Iris pigment epithelial cell (primary cell): Measurements from ENCODE around the gene GTF2I.
"Not testable (repeated sequence)": the region's sequence is repeated elsewhere in the genome, so short reads cannot be mapped to it uniquely, and the experiment has no call there.

Experiments
- DNase-seq: peaks from one replicate; pipeline ENCODE4 v3.0.0-alpha.2; 2011; ENCODE audit warnings: low read depth

The GTF2I gene

DNA sequence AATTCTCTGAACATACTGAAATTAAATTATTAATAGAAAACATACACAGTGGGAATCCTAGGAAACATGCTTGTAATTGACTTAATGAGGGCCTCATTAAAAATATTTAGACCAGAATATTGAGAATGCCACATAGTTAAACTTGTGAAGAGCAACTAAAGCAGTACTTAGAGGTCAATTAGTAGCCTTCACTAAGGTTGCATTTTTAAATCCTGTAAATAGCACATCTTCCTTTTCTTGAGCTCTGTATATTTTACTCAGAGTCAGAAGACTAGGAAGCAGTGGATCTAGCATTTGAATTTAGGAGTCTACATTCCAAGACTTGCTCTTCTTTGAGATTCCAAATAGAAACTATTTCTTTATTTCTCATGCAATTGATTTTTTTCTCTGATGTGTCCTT lies 56.0 kb downstream of the GTF2I start:
- no peak for DNase-seq

- no peak for DNase-seq
Measured at GRCh38 chr7:74717889-74718288, 60.4 kb downstream of the GTF2I start.

- DNase-seq = peak; percentile 14
Measured at GRCh38 chr7:74718336-74718735, 60.8 kb downstream of the GTF2I start.

GRCh38 chr7:74722153-74722552 lies 64.6 kb downstream of the GTF2I start:
- no peak for DNase-seq

DNA sequence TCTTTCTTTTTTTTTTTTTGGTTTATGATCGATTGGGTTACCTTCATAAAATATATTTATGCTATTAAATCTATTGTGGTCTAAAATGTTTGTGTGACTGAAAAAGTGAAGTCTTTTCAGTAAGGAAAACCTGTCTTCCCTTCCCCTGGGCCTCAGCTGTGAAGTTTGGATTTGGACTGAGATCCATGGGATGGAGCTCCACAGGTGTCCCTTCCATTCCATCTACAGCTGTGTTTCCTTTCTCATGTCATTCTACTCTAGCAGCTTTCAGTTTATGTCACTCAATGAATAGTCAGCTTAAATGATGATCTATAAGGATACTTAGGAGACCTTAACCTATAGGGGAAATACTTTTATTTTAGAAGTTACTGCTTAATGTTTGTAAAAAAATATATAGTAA lies 68.3 kb downstream of the GTF2I start:
- no peak for DNase-seq

- no peak for DNase-seq
Measured at GRCh38 chr7:74726309-74727101, 69.0 kb downstream of the GTF2I start.

DNA sequence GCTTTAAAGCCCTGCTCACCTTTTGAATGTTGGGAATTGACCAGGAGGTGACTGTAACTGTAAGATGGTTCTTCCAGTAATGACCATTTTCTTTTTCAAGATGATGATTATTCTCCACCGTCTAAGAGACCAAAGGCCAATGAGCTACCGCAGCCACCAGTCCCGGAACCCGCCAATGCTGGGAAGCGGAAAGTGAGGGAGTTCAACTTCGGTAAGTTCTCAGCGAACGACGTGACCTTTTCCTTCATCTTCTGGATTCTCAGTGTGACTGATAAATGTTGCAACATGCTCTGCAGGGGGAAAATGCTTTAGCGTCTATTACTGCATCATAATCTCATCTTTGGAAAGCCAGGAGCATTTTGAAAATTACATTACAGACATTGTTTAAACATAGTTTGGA lies 71.2 kb downstream of the GTF2I start:
- DNase-seq = not testable (repeated sequence)

DNA sequence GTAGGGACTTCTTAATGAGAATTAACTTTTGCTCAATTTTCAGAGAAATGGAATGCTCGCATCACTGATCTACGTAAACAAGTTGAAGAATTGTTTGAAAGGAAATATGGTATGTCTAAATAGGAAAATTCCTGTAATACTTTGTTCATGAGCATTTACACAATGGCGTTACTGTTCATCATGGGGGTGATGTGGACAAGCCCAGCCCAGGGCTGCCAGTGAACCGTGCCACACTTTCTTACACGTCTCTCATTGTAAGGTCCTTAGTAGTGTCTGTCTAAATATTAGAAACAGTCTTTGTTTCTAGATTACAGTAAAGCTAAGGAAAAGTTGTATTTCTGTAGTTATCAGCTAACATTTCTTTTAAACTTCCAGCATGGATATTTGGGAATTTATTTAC lies 72.7 kb downstream of the GTF2I start:
- not testable (repeated sequence) for DNase-seq

- DNase-seq = not testable (repeated sequence)
Measured at GRCh38 chr7:74739974-74740703, 82.6 kb downstream of the GTF2I start.

GRCh38 chr7:74743936-74744557 lies 86.5 kb downstream of the GTF2I start:
- not testable (repeated sequence) for DNase-seq

DNA sequence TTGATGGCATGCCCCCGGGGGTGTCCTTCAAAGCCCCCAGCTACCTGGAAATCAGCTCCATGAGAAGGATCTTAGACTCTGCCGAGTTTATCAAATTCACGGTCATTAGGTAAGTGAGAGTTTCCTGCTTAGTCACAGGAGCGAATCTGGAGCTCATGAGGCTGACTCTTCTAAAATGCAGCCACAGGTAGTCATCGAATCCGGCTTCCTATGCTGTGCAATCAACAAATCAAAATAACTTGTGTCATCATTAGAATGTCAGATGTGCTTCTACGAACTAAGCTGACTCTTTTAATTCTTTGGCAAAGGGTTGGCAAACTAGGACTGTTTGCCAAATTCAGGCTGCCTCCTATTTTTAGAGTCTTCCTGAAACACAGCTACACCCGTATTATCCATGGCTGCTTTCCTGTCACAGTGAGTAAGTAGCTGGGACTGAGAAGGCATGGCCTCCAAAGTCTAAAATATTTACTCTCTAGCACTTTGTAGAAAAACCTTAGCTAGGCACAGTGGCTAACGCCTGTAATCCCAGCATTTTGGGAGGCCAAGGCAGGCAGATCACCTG lies 96.5 kb downstream of the GTF2I start:
- DNase-seq = not testable (repeated sequence)

- DNase-seq = not testable (repeated sequence)
Measured at GRCh38 chr7:74756673-74757072, 99.2 kb downstream of the GTF2I start.

DNA sequence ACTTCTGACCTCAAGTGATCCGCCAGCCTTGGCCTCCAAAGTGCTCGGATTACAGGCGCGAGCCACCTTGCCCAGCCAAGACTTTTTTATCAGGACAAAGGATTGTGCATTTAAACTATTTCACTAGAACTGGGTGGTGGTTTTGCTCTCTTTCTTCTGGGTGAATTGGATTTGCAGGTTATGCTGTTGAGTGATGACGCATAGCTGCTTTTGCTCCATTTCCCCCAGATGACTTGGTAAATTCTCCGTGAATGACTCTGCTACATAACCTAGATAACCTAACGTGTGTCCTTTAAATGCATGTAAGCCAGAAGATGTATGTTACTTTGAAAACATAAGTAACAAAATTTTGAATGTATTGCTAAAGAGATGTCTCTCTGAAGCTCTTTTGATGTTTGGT lies 100.8 kb downstream of the GTF2I start:
- not testable (repeated sequence) for DNase-seq

DNA sequence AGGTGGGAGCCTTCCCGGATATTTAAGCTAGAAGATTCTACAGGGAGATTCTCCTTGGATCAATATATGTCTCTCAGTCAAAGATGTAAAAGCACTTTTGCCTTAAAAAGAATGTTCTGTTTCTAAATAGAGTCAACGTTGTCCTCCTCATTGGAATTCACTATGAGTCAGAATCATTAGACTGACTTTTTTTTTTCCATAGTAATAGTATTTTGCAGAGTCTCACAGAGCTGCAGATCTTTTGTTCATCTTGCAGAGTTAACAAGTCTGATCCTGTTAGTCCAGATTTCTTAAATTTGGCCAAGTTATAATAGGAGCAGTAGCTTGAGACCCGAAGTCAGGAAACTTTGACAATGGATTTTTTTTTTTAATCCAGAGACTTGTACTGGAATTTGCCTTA lies 101.5 kb downstream of the GTF2I start:
- DNase-seq = not testable (repeated sequence)

- not testable (repeated sequence) for DNase-seq
Measured at GRCh38 chr7:74765205-74765918, 107.8 kb downstream of the GTF2I start.

GRCh38 chr7:74766509-74766908 lies 109.0 kb downstream of the GTF2I start:
- not testable (repeated sequence) for DNase-seq

GRCh38 chr7:74766991-74767390 lies 109.5 kb downstream of the GTF2I start:
- not testable (repeated sequence) for DNase-seq

DNA sequence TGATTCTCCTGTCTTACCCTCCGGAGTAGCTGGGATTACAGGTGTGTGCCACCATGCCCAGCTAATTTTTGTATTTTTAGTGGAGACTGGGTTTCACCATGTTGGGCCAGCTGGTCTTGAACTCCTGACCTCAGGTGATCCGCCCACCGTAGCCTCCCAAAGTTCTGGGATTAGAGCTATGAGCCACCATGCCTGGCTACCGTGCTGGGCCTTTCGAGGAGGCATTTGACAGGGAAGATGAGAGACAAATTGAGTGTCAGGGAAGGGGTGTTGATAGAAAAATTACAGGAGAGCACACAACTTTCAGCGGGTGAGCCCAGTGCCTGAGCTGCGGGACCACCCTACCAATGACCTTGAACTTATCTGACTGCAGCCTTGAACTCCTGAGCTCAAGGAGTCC lies 112.5 kb downstream of the GTF2I start:
- not testable (repeated sequence) for DNase-seq

DNA sequence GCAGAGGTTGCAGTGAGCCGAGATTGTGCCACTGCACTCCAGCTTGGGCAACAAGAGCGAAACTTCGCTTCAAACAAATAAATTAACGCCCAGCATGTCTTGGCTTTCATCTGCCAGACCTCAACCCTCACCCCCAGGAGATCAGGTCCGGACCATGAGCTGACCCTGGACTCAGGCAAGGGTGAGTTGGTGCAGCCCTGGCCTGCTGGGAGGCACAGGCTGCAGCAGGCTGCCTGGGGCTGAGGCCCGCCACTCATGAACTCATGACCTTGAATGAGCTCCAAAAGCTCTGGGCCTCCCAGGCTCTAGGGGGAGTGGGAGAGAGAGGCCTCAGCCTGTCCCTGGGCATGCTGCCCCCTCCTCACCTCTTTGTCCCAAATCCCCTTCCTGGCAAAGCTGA lies 114.6 kb downstream of the GTF2I start:
- not testable (repeated sequence) for DNase-seq

DNA sequence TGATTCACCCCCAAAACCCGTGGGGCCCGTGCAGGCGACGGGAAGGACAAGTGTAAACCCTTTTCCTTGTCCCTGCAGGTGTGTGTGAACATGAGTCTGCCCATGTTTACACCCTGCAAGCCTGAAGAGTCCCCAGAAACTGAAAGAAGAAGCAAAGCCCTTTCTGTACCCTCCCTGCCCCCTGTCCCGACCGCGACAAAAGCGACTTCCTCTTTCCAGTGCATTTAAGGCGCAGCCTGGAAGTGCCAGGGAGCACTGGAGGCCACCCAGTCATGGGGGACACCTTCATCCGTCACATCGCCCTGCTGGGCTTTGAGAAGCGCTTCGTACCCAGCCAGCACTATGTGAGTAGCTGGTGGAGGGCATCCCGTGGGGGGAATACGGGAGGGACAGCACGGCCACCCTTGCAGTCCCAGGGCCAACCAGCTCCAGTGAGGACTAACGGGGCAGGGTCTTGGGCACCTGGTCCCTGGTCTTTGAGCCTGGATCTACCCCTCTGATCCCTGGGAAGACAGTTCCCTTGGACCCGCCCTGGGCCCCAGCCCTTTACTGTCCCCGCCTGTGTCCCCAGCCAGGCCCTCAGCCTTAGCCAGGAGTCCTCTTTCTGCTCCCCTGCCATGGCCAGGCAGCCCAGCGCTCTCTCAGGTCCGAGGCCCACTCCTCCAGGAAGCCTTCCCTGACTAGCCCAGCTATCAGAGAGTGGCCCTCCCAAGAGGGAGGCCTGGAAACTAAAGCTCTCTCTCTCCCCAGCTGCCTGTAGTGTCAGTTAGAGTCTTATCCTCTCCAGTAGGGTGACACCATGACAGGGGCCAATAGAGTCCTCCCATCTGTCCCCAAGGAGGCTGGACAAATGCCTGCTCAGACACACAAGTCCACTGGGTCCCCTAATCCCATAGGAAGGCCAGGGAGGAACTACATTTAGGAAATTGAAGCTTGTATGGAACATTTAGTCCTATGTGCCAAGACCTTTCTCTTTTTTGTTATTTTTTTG lies 116.5 kb downstream of the GTF2I start, which contains the start of gene NCF1:
TSS of gene NCF1 (plus strand) at position 252 of the 991 bp plus-strand sequence. CDS start at position 273, 21 bp downstream.
- DNase-seq = not testable (repeated sequence)
